Inflammatory macrophage treated with lipopolysaccharide for 4 hours (primary cell): Measurements from ENCODE around the gene CLEC10A.
A peak's percentile ranks its signal among the peaks of the same experiment; 100 is the strongest.
"Not testable (repeated sequence)": the region's sequence is repeated elsewhere in the genome, so short reads cannot be mapped to it uniquely, and the experiment has no call there.

Experiments used
- DNase-seq: peaks from one replicate; pipeline ENCODE4 v3.0.0-alpha.2; 2020

Gene CLEC10A

GRCh38 chr17:7108560-7108925 lies 28.5 kb upstream of the CLEC10A start:
- no peak for DNase-seq

GRCh38 chr17:7107795-7108559 lies 27.9 kb upstream of the CLEC10A start:
- DNase-seq = no peak

- no peak for DNase-seq
These were observed 27.1 kb upstream of the CLEC10A start for GRCh38 chr17:7107012-7107754.

- DNase-seq = no peak
These were observed 22.4 kb upstream of the CLEC10A start for GRCh38 chr17:7102421-7102820.

- DNase-seq = no peak
These were observed 21.5 kb upstream of the CLEC10A start for GRCh38 chr17:7101531-7101930.

DNA sequence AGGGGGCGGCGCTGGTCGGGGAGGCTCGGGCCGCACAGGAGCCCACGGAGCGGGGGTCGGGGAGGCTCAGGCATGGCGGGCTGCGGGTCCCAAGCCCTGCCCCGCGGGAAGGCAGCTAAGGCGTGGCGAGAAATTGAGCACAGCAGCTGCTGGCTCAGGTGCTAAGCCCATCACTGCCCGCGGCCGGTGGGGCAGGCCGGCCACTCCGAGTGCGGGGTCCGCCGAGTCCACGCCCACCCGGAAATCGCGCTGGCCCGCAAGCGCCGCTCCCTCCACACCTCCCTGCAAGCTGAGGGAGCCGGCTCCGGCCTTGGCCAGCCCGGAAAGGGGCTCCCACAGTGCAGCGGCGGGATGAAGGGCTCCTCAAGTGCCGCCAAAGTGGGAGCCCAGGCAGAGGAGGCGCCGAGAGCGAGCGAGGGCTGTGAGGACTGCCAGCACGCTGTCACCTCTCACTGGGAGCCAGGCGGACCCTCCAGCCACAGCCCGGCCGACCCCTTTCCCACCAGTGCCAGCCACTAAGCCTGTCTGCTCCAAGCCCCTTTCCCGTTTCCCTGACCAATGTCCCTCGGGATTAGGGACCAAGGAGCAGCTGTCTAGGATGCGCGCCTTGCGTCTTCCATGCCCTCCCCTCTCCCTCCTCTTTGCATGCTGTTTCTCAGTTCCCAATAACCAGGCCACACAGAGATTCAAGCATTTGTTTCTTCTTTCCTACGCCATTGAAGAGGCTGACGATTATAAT lies 20.8 kb upstream of the CLEC10A start:
- DNase-seq = not testable (repeated sequence)

- DNase-seq = peak; percentile 44
These were observed 18.9 kb upstream of the CLEC10A start for GRCh38 chr17:7098802-7099459.

GRCh38 chr17:7097940-7098339 lies 17.9 kb upstream of the CLEC10A start:
- no peak for DNase-seq

GRCh38 chr17:7095625-7096024 lies 15.6 kb upstream of the CLEC10A start:
- peak; percentile 82 for DNase-seq

DNA sequence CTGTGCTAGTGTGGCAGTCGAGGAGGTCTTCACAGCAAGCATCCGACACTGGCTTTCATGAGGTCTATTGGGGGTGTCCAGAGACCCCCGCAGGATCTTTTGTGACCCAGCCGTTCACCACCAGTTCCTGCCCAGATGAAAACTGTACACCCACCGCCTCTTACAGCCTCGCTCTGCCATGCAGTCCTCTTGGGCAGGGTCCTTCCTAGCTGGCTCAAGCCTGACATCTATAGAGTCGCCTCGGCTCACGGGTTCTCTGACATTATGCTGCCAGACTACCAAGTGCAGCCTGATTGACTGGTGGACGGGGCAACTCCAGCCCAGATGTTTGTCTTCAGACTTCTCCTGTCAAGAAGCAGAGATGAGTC lies 14.6 kb upstream of the CLEC10A start:
- DNase-seq = no peak

DNA sequence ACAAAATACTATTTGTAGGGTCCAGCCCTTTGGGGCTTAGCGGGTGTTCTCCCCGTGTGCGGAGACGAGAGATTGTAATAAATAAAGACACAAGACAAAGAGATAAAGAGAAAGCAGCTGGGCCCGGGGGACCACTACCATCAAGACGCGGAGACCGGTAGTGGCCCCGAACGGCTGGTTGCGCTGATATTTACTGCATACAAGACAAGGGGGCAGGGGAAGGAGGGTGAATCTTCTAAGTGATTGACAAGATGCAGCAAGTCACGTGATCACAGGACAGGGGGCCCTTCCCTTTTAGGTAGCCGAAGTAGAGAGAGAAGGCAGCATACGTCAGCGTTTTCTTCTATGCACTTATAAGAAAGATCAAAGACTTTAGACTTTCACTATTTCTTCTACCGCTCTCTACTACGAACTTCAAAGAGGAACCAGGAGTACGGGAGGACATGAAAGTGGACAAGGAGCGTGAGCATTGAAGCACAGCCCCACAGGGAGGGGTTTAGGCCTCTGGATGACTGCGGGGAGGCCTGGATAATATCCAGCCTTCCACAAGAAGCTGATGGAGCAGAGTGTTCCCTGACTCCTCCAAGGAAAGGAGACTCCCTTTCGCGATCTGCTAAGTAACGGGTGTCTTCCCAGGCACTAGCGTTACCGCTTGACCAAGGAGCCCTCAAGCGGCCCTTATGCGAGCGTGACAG lies 11.4 kb upstream of the CLEC10A start:
- not testable (repeated sequence) for DNase-seq

DNA sequence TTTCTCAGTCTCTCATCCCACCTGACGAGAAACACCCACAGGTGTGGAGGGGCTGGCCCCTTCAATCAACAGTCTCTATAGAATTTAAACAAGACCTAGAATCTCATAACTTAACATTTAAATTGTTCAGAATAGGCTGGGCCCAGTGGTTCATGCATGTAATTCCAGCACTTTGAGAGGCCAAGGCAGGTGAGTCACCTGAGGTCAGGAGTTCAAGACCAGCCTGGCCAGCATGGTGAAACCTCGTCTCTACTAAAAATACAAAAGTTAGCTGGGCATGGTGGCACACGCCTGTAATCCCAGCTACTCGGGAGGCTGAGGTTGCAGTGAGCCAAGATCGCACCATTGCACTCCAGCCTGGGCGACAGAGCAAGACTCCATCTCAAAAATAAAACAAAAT lies 9.5 kb upstream of the CLEC10A start:
- not testable (repeated sequence) for DNase-seq

DNA sequence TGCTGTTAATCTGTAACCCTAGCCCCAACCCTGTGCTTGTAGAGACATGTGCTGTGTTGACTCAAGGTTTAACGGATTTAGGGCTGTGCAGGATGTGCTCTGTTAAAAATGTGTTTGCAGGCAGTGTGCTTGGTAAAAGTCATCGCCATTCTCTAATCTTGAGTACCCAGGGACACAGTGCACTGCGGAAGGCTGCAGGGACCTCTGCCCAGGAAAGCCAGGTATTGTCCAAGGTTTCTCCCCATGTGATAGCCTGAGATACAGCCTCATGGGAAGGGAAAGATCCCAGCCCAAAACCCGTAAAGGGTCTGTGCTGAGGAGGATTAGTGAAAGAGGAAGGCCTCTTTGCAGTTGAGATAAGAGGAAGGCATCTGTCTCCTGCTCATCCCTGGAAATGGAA lies 8.4 kb upstream of the CLEC10A start:
- DNase-seq = not testable (repeated sequence)

- DNase-seq = peak; percentile 51
These were observed 4.0 kb upstream of the CLEC10A start for GRCh38 chr17:7084088-7084487.

DNA sequence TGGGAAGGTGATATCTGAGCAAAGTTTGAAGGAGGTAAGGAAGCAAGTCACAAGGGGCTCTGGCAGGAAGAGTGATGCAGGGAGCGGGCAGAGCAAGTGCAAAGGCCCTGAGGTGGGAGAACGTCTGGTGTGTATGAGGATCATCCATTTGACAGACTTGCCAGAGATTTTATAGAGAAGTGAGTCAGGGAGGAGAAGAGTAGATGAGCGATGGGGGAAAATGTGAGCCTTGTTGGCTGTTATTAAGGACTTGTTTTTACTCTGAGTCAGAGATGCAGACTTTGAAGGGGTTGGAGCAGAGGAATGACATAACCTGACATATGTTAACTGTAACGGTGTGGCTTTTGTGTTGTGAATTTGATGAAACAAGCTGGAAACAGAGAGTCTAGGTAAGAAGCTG lies 3.5 kb upstream of the CLEC10A start:
- DNase-seq = no peak

DNA sequence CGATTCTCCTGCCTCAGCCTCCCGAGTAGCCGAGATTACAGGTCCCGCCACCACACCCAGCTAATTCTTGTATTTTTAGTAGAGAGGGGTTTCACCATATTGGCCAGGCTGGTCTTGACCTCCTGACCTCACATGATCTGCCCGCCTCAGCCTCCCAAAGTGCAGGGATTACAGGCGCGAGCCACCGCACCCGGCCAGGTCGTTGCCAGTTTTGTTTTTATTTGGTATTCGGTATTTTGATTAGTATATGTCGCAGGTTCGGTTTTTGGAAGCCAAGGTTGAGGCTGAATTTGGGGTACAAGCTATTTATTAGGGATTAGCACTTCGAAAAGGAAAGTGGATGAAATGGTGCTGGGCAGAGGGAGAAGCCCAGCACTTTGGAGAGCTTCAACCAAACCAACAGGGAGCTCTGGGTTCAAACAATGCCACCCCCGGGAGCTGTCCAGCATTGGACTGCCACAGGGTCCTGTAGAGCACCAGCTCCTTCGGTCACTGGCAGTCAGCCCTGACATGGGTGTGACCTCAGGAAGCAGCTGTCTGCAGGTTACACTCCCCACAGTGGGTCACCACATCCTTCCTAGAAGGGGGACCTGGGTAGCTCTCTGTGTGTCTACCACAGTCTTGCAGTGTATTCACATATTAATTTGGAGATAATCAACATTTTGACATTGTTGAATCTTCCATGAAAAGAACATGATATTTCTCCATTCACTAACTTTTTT lies 1.5 kb upstream of the CLEC10A start:
- DNase-seq = no peak

DNA sequence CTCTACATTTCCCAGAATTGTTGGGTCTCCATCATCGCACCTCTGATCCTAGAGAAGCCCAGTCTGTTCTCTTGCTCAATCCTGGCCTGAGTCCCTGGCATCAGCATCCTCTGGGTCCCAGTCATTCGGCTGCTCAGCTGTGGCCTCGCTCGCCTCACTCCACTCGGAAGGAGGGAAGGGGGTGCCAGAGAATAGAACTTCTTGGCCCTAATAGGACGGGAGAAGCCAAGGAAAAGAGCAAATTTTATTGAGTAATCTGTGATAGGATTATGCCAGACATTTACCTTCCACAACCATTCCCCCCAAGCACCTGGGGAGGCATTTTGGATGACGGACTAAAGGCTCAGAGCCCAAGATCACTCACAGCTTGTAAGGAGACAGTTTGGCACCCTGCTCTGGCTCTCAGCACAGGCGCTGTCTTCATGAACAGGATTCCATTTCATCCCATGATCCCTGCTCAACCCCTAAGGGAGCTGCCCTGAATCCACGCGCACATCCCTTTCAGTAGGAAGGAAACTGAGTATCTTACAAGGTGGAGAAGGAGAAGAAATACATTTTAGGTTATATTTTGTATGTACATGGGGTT lies 498 bp upstream of the CLEC10A start:
- DNase-seq = no peak

GRCh38 chr17:7078711-7079110 lies 1.3 kb downstream of the CLEC10A start:
- no peak for DNase-seq

DNA sequence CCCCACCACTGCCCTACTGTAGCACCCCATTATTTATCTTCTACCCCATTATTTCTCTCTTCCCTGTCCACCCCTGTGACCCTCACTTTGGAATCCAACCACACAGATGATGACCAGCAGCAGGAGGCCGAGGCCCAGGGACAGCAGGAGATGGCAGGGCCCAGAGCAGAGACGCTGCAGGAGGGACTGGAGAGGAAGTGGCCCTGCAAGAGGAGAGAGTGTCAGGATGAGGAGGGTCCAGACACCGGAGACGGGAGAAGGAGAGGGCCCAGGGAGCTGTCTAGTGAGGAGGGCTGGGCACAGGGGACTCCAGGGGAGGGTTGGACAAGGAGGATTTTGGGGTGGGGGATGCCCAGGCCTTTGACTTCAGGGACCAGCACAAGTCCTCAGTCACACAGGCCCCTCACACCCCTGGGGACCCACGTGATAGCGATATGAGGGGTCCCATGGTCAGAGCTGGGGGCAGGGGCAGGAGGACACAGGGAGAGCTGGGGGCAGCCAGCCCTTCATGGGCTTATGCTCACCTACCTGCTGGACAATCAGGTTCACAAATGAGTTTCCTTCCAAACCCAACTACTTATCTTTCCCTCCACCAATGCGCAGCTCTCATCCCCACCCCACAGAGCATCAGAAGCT lies 2.0 kb downstream of the CLEC10A start:
- no peak for DNase-seq

GRCh38 chr17:7074931-7075330 lies 5.1 kb downstream of the CLEC10A start:
- no peak for DNase-seq

GRCh38 chr17:7072406-7072805 lies 7.6 kb downstream of the CLEC10A start:
- DNase-seq = no peak
